GM11168 (cell line): ENCODE measurements around the gene DNMT1.

Experiments
- in situ Hi-C: fragments of 300-500 bp; cut with MboI; formaldehyde crosslinking; loops from one replicate; pipeline ENCODE4 v1.12.0; 2022; ENCODE audit warnings: low sequenced_read_pairs; ENCODE audit not compliant: unreplicated experiment

DNMT1 gene

DNA sequence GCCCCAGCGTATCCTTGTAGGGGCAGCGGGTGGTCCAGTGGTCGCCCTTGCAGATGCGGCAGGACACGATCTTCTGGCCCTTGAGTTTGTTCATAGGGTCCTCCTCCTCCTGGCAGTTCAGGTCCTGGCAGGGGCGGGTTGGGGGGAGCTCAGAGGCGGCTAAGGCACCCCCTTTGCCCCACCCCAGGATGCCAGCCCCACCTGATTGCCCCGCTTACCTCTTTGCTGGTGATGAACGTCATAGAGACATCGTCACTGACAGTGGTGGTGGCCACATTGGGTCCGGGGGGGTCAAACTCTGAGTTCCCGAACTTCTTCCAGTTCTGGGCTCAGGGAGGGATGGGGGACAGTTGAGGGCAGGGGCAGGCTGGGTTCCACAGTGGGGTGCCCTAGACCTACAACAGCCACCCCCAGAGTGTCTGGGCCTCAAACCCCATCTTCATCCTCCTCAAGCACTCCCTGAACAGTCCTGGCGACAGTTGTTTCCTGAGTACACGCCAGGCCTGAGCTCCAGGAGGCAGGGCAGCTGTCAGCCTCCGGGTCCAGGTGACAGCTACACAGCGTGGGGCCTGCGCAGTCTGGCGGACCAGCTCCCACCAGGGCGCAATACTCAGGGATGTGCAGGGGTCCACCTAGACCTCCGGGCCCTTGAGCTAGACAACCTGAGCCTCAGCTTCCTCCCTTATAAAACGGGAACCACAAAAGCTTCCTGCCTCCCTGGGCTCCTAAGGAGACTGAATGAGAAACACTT is 77.7 kb downstream of the DNMT1 start:
- in situ Hi-C loops, result no loop called here

DNA sequence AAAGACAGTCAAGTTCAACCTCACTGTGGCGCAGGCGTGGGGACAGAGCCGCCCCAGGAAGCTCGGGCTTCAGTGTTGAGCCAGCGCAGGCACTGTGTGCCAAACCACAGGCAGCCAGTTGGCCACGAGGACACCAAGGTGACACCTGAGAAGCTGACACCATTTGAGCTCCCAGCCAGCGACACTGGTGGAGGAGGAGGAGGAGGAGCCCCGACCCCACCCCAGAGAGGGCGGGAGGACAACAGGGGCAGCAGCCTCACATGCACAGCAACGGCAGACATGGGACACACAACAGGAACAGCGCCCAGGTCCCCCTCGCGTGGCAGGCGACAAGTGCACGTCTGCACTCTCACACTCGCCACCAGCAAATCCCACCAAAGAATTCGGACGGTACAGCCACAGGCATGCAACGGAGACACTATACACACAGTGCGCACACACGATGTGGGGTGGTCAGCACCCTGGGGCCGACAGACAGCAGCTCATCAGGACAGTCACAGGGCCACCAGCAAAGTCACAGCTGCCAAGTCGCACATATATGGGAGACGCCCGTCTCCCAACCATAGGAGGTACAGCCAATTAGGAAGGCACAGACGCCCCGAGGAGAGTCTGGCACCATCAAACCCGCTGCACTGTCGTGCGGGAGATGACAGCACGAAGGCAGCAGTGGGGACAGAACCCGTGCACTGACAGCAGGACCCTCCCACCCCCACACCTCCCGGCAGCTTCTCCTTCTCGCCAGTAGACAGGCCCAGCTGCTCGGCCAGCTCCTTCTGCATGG is 78.5 kb downstream of the DNMT1 start:
- in situ Hi-C loops, result no loop called here

DNA sequence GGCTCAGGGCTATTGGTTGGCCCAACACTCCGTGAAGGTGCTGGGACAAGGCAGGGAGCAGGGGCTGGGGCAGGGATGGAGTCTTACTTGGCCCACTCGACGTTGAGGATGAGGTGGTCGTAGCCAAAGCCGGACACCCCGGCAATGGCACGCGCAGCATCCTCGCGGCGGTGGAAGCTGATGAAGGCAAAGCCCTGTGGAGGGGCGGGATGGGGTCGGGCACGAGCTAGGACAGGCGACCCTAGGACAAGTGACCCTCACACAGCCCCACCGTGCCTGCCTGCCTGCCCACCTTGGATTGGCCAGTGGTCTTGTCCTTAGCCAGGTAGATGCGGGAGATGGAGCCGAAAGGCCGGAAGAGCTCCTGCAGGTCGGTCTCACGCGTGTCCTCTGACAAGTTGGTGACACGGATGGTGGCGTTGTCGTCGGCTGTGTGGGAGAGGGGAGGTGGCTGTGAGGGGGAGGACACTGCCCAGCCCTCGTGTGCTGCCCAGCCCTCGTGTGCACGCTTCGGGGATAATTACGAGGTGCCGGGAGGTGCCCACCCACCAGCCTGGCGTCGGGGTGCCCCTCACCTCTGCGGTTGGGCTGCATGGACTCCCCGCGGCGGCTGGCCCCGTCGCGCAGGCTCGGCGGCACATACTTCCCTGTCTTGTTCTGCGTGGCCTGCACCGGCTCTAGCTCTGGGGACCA is 79.2 kb downstream of the DNMT1 start:
- in situ Hi-C loops, result no loop called here

DNA sequence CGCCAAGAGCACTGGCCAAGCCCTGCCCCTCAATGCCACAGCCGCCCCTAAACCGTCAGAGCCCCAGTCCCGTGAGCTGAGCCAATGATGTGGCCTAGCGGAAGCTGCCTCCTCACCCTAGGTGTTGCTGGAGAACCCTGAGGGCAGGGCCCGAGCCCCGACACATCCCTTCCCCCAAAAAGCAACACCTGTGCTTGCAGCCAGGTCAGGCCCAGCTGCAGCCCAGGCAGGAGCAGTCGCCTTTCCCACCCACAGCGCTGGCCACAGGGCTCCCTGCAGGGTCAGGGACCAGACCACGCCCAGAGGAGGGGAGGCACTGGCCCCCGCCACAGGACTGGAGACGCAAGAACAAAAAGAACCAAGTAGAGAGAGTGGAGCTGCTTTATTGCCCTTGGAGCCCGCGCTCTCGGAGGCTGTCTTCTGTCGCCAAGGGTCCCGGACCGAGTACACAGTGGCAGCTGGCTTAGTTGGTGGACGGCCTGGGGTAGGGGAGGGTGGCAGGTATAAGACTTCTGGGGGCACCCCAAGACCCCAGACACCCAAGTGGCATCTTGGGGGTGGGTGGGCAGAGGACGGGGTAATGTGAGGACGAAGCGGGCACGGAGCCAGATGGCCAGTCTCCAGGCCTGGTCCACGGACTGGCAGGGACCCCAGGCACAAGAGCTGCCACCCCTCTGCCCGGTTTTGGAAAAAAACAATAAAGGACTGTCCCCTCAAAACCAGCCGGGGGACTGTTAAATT is 79.9 kb downstream of the DNMT1 start:
- in situ Hi-C loops, result no loop called here

DNA sequence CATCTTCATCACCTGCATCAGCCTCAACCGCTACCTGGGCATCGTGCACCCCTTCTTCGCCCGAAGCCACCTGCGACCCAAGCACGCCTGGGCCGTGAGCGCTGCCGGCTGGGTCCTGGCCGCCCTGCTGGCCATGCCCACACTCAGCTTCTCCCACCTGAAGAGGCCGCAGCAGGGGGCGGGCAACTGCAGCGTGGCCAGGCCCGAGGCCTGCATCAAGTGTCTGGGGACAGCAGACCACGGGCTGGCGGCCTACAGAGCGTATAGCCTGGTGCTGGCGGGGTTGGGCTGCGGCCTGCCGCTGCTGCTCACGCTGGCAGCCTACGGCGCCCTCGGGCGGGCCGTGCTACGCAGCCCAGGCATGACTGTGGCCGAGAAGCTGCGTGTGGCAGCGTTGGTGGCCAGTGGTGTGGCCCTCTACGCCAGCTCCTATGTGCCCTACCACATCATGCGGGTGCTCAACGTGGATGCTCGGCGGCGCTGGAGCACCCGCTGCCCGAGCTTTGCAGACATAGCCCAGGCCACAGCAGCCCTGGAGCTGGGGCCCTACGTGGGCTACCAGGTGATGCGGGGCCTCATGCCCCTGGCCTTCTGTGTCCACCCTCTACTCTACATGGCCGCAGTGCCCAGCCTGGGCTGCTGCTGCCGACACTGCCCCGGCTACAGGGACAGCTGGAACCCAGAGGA is 80.6 kb downstream of the DNMT1 start:
- in situ Hi-C loops, result no loop called here

DNA sequence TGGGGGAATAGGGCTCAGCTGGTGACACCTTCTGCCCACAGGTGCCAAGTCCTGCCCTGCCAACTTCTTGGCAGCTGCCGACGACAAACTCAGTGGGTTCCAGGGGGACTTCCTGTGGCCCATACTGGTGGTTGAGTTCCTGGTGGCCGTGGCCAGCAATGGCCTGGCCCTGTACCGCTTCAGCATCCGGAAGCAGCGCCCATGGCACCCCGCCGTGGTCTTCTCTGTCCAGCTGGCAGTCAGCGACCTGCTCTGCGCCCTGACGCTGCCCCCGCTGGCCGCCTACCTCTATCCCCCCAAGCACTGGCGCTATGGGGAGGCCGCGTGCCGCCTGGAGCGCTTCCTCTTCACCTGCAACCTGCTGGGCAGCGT is 81.2 kb downstream of the DNMT1 start:
- in situ Hi-C loops, result no loop called here

DNA sequence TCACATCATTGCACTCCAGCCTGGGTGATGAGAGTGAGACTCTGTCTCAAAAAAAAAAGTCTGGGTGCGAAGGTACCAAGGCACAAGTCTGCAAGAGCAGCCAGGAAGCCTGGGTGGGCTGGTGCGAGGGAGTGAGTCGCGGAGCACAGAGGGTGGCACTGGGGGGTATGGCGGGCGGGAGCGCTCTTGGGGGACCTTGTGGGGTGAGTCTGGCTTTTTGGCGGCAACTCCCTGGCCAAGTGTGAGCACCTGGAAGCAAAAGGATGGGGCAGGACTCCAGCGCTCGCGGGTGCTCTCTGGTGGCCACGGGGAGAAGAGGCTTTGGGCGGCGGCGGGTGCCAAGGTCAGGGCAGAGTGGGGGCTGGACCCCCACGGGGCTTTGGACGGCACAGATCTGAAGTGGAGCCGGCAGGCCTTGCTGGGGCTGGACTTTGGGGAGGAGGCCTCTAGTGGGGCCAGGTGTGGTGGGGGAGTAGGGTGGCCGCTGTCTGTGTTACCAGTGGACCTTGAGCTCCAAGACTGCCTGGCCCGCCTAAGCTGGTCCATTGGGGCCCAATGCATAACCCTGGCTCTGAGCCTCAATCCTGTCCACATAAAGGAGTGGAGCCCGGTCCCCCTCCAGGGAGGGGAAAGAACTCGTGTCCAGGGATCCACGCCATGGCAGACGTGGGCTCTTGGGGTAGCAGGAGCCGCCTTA is 81.7 kb downstream of the DNMT1 start:
- in situ Hi-C loops, result no loop called here

DNA sequence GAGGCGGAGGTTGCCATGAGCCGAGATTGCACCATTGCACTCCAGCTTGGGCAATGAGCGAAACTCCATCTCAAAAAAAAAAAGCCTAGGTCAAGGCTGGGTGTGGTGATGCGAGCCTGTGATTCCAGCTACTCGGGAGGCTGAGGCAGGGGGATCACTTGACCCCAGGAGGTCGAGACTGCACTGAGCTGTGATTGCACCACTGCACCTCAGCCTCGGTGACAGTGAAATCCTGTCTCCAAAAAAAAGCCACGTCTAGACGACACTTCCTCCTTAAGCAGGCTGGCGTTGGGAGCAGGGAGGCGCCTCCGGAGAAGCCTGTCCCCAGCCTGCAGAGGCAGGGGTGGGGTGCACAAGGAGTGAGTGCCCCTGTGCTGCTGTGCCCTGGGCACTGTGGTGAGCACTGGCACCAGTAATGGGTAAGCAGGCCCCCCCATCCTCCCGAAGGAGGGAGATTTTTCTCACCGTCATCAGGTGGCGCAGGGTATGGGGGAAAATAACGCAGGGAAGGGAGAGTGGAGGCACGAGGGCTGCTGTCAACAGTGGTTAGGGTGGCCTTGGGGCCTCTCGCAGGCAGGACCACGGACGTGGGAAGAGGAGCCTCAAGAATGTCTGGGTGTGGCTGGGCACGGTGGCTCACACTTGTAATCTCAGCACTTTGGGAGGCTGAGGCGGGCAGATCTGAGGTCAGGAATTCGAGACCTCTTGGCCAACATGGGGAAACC is 82.6 kb downstream of the DNMT1 start:
- in situ Hi-C loops, result no loop called here

DNA sequence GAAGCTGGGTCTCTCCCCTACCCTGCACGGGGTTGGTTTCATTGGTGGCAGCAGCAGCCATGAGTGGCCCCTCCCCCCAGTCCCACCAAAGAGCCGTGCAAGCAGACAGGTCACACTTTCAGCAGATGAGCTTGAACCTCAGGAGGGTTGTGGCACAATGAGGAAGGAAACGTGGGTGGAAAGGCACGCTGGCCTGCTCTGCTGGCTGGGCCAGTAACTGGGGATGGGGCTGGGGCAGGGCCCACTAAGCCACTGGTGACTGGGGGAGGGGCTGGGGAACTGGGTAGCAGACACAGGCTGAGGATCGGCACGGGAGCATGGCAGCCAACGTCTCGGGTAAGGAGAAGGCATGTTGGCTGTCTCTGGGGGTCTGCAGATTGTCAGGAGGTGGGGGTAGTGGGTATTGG is 83.3 kb downstream of the DNMT1 start, which contains the start of gene P2RY11:
Gene P2RY11 (plus strand): TSS at position 289 of the 407 bp plus-strand sequence. CDS start 29 bp downstream, at position 318.
- in situ Hi-C loops, result no loop called here

DNA sequence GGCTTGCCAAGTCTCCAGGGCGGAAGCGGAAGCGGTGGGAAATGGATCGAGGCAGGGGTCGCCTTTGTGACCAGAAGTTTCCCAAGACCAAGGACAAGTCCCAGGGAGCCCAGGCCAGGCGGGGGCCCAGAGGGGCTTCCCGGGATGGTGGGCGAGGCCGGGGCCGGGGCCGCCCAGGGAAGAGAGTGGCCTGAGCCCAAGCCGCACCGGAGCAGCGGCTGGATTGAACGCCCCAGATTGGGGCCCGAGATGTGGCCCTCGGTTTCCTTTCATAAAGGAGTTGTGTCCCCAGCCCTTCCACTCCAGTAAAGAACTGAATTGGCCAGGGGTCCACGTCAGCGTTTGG is 83.8 kb downstream of the DNMT1 start:
- in situ Hi-C loops, result no loop called here

DNA sequence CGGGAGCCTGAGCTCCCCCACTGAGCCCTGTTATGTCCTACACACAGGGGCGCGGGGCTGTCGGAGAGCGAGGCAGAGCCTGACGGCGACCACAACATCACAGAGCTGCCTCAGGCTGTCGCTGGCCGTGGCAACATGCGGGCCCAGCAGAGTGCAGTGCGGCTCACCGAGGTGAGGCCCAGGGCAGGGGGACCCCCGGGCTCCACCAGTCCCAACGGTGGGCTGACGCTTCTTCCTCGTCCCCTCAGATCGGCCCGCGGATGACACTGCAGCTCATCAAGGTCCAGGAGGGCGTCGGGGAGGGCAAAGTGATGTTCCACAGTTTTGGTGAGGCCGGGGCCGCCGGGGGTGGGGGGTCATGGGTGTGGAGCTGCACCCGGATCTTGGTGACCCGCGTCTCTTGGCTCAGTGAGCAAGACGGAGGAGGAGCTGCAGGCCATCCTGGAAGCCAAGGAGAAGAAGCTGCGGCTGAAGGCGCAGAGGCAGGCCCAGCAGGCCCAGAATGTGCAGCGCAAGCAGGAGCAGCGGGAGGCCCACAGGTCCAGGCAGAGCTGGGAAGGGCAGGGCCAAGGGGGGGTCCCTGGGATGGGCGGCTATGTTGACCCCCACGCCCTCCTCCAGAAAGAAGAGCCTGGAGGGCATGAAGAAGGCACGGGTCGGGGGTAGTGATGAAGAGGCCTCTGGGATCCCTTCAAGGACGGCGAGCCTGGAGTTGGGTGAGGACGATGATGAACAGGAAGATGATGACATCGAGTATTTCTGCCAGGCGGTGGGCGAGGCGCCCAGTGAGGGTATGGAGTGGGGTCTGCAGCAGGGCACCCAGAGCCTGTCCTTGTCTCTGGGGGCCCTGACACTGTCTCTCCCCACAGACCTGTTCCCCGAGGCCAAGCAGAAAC is 84.4 kb downstream of the DNMT1 start:
- in situ Hi-C loops, result no loop called here

DNA sequence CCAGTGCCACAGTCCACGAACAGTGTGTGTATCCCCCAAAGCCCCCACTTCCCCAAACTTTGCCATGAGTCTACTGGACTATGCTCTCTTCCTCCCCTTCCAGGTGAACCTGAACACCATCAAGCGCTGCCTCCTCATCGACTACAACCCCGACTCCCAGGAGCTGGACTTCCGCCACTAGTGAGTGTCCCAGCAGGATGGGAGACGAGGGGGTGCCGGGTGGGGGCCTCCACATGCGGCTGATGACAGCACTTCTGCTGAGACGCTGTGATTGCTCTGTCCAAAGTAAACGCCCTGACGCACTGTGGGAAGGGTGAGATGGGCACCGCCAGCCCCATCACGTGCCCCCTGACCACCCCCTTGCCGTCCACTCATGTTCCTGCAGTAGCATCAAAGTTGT is 85.2 kb downstream of the DNMT1 start:
- in situ Hi-C loops, result no loop called here

DNA sequence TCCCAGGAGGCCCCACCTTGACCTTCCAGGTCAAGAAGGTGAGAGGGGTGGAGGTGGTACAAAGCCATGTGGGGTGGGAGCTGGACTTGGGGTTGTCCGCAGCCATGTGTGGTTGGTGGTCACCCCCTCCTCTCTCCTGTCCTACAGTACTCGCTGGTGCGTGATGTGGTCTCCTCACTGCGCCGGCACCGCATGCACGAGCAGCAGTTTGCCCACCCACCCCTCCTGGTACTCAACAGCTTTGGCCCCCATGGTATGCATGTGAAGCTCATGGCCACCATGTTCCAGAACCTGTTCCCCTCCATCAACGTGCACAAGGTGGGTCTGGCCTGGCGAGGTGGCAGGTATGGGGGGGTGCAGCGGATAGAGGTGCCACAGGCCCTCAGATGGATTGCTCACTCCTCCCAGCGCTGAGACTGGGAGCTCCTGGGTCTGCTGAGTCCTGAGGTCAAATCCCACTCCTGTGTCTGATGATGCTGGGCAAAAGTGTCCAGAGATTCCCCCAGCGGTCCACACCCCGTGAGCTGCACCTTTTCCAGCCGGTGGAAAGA is 86.9 kb downstream of the DNMT1 start:
- in situ Hi-C loops, result no loop called here

DNA sequence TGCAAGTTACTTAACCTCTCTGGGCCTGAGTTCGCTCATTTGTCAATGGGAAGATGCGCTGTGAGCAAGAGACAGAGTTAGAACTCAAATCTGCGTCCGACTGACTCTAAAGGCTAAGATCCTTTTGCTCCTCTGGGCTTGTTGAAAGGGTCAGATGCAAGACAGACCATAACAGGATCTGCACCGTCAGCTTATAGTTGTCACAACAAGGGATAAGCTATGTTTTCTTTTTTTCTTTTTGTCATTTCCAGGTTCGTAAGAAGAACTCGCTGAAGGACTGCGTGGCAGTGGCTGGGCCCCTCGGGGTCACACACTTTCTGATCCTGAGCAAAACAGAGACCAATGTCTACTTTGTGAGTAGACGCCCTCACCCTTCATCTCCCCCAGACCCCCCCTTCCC is 87.5 kb downstream of the DNMT1 start:
- in situ Hi-C loops, result no loop called here

DNA sequence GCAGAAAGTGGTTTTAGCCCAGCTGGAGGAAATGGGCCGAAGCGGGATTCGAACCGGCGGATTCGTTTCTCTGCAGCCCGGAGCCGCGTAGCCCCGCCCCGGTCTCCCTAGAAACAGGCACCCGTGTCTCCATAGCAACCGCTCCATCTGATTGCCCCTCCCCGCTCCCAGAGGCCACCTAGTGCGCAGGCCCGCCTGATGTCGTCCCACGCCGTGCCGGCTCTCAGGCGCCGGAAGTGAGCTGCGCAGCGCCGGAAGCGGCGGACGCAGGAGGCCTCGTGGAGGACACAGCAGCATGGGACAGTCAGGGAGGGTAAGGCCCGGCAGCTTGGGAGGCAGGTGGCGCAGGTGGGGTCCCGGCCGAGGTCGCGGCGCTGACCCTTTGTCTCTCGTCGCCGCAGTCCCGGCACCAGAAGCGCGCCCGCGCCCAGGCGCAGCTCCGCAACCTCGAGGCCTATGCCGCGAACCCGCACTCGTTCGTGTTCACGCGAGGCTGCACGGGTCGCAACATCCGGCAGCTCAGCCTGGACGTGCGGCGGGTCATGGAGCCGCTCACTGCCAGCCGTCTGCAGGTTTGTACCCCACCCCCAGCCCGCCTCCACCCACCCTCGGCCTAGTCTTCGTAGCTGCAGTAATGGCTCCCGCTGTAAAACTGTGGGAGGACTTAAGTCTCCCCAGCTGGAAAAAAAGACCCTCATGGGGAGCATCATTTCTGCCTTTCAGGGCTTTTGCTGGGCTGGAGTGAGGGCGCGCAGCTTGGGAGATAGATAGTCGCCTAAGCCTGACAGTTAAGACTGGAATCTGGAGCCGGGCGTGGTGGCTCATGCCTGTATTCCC is 88.4 kb downstream of the DNMT1 start, which contains the start of gene PPAN:
Gene PPAN (plus strand): TSS at position 263 of the 837 bp plus-strand sequence. CDS start 33 bp downstream, at position 296.
- in situ Hi-C loops, result no loop called here

DNA sequence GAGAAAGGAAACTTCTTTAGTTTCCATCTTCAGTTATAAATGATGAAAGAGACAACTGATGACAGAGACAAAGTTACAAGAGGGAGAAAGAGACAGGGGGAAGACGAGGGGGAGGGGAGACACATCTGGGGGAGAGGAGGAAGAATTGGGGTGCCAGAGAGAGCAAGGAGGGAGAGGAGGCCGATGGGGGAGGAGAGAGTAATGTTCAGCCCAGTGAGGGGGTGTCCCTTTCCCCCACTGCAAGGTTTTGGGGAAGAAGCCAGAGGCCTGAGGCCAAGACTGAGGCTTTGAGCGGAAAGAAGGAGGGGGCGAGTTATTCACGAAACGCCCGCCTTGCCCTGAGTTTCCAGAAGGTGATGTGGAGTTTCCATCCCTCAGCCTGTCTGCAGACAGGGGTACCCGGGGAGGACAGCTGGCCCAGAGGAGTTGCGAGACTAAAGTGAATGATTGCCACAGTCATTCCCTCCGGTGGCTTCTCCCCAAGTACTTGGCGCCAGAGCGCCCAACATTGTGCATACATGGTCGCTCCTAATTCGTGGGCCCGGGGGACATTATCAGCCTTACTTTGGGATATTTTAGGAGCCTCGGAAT is 89.1 kb downstream of the DNMT1 start:
- in situ Hi-C loops, result no loop called here
